Measurements from ENCODE around the gene GTF2A1. TPM values are rescaled to one million over a fixed set of nuclear protein-coding genes. Genes with fewer than 3 reads are reported as not detected.

Gene GTF2A1
- total and polyA plus RNA-seq, 2 donors (not counting 3 experiments of a cell fraction or from before 2014, with no cell fraction given) = 11.1 to 33.4 TPM

DNA sequence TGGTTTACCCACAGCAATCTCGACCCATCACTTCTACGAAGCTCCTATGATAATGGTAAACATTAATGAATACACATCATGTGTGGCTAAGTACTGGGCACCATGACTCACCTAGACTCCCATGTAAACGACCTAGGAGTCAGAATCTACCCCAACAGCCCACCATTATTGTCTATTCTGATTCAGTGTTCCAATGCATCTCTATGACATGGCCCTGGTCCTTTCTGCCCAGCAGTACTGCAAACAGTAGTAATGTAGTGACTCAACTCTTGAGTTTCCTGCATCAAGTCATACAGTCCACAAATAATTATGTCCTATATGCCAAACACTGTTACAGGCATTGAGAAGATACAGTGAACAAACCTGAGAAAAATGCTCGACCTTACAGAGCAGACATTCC is 14.6 kb downstream of the GTF2A1 start:
- dilution Hi-C loops (cut with MboI; ENCODE audit: extremely low pct_ligation_motif_present, low sequenced_read_pairs) = no loop called here
- FAIRE-seq (no peak), DNase-seq (ENCODE audit: low read depth, low spot score) (no peak)
- Histone ChIP-seq H4K20me1 (replicated peaks; ENCODE audit: control insufficient read depth, extremely low read depth, insufficient read depth, low read length) (no peaks in the 10 kb centered on the region), H3K27ac (ENCODE audit: insufficient read depth, low read depth, low read length) (no peak overlapping the region), H2AFZ (ENCODE audit: low read depth, low read length) (no peak overlapping the region), H3K79me2 (ENCODE audit: control insufficient read depth, insufficient read depth, low read length) (peaks cover 29% of the 10 kb centered on the region), H3K9me1 (replicated peaks; ENCODE audit: control insufficient read depth, extremely low read depth, insufficient read depth, low read length) (no peaks in the 10 kb centered on the region), H3K4me3 (replicated peaks in 1 of 3; ENCODE audit: insufficient read depth in 1 of 3, low read depth in 1 of 3, low read length in 3 of 3) (no peak overlapping the region), H3K4me2 (ENCODE audit: insufficient read depth, low read length) (no peak overlapping the region), H3K9me3 (replicated peaks; ENCODE audit: control insufficient read depth, insufficient read depth, low read length) (no peaks in the 10 kb centered on the region), H3K4me1 (ENCODE audit: control insufficient read depth, extremely low read depth, insufficient read depth, low read length) (no peaks in the 10 kb centered on the region), H3K36me3 (ENCODE audit: control insufficient read depth in 2 of 2, extremely low read depth in 1 of 2, insufficient read depth in 2 of 2, low read length in 2 of 2) (peaks cover 6 to 11% of the 10 kb centered on the region in 2 experiments), H3K9ac (replicated peaks; ENCODE audit: extremely low read depth, insufficient read depth, low read length) (no peak overlapping the region), H3K27me3 (ENCODE audit: control insufficient read depth in 2 of 2, insufficient read depth in 2 of 2, low read length in 2 of 2) (no peaks in the 10 kb centered on the region)
- intact Hi-C loops (cut with micrococcal nuclease) = no loop called here
- ChIA-PET POLR2A (no interaction called here), CTCF (no interaction called here)
- TF ChIP-seq MYC (IDR thresholded peaks at IDR 0.05; ENCODE audit: low read depth, low read length) (no peak), JUN (IDR thresholded peaks at IDR 0.05; ENCODE audit: borderline replicate concordance, insufficient read depth, insufficient read length, low read depth) (no peak), GATA2 (IDR thresholded peaks at IDR 0.05; ENCODE audit: insufficient read depth, insufficient read length, low read depth, low read length) (no peak), POLR2A (IDR thresholded peaks at IDR 0.05; ENCODE audit: low read depth, low read length) (no peak), POLR2AphosphoS5 (IDR thresholded peaks at IDR 0.05; ENCODE audit: insufficient read depth, low read depth, low read length) (no peak), EZH2 (IDR thresholded peaks at IDR 0.05; ENCODE audit: borderline replicate concordance, low read depth, low read length, severe bottlenecking) (no peak), FOS (IDR thresholded peaks at IDR 0.05; ENCODE audit: borderline replicate concordance, insufficient read depth, low read length) (no peak)
- TF ChIP-seq, protein P1, sequence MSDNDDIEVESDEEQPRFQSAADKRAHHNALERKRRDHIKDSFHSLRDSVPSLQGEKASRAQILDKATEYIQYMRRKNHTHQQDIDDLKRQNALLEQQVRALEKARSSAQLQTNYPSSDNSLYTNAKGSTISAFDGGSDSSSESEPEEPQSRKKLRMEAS (IDR thresholded peaks at IDR 0.05; ENCODE audit: insufficient read depth, insufficient read length) = no peak
- TF ChIP-seq, protein P2, sequence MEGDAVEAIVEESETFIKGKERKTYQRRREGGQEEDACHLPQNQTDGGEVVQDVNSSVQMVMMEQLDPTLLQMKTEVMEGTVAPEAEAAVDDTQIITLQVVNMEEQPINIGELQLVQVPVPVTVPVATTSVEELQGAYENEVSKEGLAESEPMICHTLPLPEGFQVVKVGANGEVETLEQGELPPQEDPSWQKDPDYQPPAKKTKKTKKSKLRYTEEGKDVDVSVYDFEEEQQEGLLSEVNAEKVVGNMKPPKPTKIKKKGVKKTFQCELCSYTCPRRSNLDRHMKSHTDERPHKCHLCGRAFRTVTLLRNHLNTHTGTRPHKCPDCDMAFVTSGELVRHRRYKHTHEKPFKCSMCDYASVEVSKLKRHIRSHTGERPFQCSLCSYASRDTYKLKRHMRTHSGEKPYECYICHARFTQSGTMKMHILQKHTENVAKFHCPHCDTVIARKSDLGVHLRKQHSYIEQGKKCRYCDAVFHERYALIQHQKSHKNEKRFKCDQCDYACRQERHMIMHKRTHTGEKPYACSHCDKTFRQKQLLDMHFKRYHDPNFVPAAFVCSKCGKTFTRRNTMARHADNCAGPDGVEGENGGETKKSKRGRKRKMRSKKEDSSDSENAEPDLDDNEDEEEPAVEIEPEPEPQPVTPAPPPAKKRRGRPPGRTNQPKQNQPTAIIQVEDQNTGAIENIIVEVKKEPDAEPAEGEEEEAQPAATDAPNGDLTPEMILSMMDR (IDR thresholded peaks at IDR 0.05; ENCODE audit: extremely low read depth in 1 of 2, insufficient read depth in 1 of 2, low read depth in 1 of 2, low read length in 2 of 2) = no peak
- no TSS peak for BruUV-seq (replicated peaks)
